Gastroesophageal sphincter (tissue), 3 donors: Measurements from ENCODE around the gene FHOD3.

Experiments
- POLR2AphosphoS5 ChIP-seq: sonication (generic); formaldehyde crosslinking; IDR thresholded peaks from one replicate; pipeline ENCODE4 v1.6.1; 2017; ENCODE audit warnings: antibody characterized with exemption
- TF ChIP-seq, protein P1 (sequence below), 4 experiments: fragments of 200-600 bp in 2 of 4; fragments of 450-650 bp in 2 of 4; sonication (generic) in 1 of 4; IDR thresholded peaks; one replicate each; pipeline ENCODE4 v1.5.1; 2017 to 2019; ENCODE audit warnings: antibody characterized with exemption in 4 of 4, mild to moderate bottlenecking in 2 of 4, moderate library complexity in 2 of 4

GRCh38 chr18:36532815-36533214 is 235.3 kb downstream of the FHOD3 start:
- no peak for TF ChIP-seq POLR2AphosphoS5
- TF ChIP-seq, protein P1, sequence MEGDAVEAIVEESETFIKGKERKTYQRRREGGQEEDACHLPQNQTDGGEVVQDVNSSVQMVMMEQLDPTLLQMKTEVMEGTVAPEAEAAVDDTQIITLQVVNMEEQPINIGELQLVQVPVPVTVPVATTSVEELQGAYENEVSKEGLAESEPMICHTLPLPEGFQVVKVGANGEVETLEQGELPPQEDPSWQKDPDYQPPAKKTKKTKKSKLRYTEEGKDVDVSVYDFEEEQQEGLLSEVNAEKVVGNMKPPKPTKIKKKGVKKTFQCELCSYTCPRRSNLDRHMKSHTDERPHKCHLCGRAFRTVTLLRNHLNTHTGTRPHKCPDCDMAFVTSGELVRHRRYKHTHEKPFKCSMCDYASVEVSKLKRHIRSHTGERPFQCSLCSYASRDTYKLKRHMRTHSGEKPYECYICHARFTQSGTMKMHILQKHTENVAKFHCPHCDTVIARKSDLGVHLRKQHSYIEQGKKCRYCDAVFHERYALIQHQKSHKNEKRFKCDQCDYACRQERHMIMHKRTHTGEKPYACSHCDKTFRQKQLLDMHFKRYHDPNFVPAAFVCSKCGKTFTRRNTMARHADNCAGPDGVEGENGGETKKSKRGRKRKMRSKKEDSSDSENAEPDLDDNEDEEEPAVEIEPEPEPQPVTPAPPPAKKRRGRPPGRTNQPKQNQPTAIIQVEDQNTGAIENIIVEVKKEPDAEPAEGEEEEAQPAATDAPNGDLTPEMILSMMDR (IDR thresholded peaks at IDR 0.05), result no peak
